Mesenchymal stem cell (in vitro differentiated cells and primary cell): ENCODE results near the gene PXDN.
"Not testable (repeated sequence)": the region's sequence is repeated elsewhere in the genome, so short reads cannot be mapped to it uniquely, and the experiment has no call there.

ENCODE experiments used
- DNase-seq: peaks from one replicate; pipeline ENCODE4 v3.0.0-alpha.2; 2013
- H2AFZ ChIP-seq: one replicate; pipeline ENCODE4 v1.6.1; 2013; ENCODE audit warnings: low read depth, mild to moderate bottlenecking, control low read depth, inconsistent platforms, low read length, moderate library complexity
- H2AK5ac ChIP-seq: 2 replicates; pipeline ENCODE4 v1.6.1; 2013; ENCODE audit warnings: low read length, moderate library complexity, mild to moderate bottlenecking, inconsistent platforms; ENCODE audit not compliant: severe bottlenecking
- H2BK120ac ChIP-seq: one replicate; pipeline ENCODE4 v1.6.1; 2013; ENCODE audit warnings: low read depth, mild to moderate bottlenecking, inconsistent platforms, low read length, moderate library complexity
- H2BK12ac ChIP-seq, 2 experiments: one replicate each; pipeline ENCODE4 v1.6.1; 2013; ENCODE audit warnings: inconsistent platforms in 2 of 2, low read length in 2 of 2, mild to moderate bottlenecking in 2 of 2, moderate library complexity in 2 of 2, control low read depth in 1 of 2
- H2BK15ac ChIP-seq: one replicate; pipeline ENCODE4 v1.6.1; 2013; ENCODE audit warnings: mild to moderate bottlenecking, low read depth, inconsistent platforms; ENCODE audit not compliant: poor library complexity, severe bottlenecking
- H2BK5ac ChIP-seq: 2 replicates; pipeline ENCODE4 v1.6.1; 2013; ENCODE audit warnings: low read depth, mild to moderate bottlenecking, low read length, control low read depth, inconsistent platforms; ENCODE audit not compliant: poor library complexity, severe bottlenecking
- H3K14ac ChIP-seq, 2 experiments: one replicate each; pipeline ENCODE4 v1.6.1; 2013; ENCODE audit warnings: inconsistent platforms in 2 of 2, low read length in 2 of 2, control low read depth in 1 of 2, mild to moderate bottlenecking in 1 of 2, moderate library complexity in 1 of 2
- H3K18ac ChIP-seq, 2 experiments: one replicate each; pipeline ENCODE4 v1.6.1; 2013; ENCODE audit warnings: inconsistent platforms in 2 of 2, low read length in 2 of 2, control low read depth in 1 of 2, low read depth in 1 of 2, mild to moderate bottlenecking in 1 of 2
- H3K23ac ChIP-seq, 2 experiments: one replicate each; pipeline ENCODE4 v1.6.1; 2013; ENCODE audit warnings: inconsistent platforms in 2 of 2, low read length in 2 of 2, mild to moderate bottlenecking in 2 of 2, moderate library complexity in 2 of 2, control low read depth in 1 of 2
- H3K27ac ChIP-seq: 2 replicates; pipeline ENCODE4 v1.5.1; 2013; ENCODE audit warnings: mild to moderate bottlenecking, moderate library complexity, low read length, control low read depth, inconsistent platforms; ENCODE audit not compliant: poor library complexity, severe bottlenecking
- H3K27me3 ChIP-seq, 2 experiments: 2 replicates each; pipeline versions ENCODE4 v1.6.1 to v1.7.0; 2013; ENCODE audit warnings: low read length in 2 of 2, mild to moderate bottlenecking in 2 of 2, moderate library complexity in 2 of 2, control low read depth in 1 of 2, inconsistent platforms in 1 of 2; ENCODE audit not compliant: control insufficient read depth in 1 of 2, insufficient read depth in 1 of 2
- H3K36me3 ChIP-seq, 2 experiments: 2 replicates each; pipeline versions ENCODE4 v1.6.1 to v1.7.0; 2013; ENCODE audit warnings: low read length in 2 of 2, control low read depth in 1 of 2, inconsistent platforms in 1 of 2, low read depth in 1 of 2, mild to moderate bottlenecking in 1 of 2; ENCODE audit not compliant: insufficient read depth in 2 of 2, control insufficient read depth in 1 of 2
- H3K4ac ChIP-seq, 2 experiments: one replicate each; pipeline ENCODE4 v1.6.1; 2013; ENCODE audit warnings: inconsistent platforms in 2 of 2, low read length in 2 of 2, mild to moderate bottlenecking in 2 of 2, moderate library complexity in 2 of 2, control low read depth in 1 of 2, low read depth in 1 of 2
- H3K4me1 ChIP-seq: 2 replicates; pipeline ENCODE4 v1.6.1; 2013; ENCODE audit warnings: low read depth, low read length, control low read depth; ENCODE audit not compliant: control insufficient read depth, insufficient read depth
- H3K4me2 ChIP-seq: 2 replicates; pipeline ENCODE4 v1.6.1; 2013; ENCODE audit warnings: low read length, mild to moderate bottlenecking, inconsistent platforms; ENCODE audit not compliant: poor library complexity, severe bottlenecking
- H3K4me3 ChIP-seq, 2 experiments: 2 replicates each; pipeline versions ENCODE4 v1.5.1 to v1.7.0; 2013; ENCODE audit warnings: low read length in 2 of 2, mild to moderate bottlenecking in 2 of 2, control low read depth in 1 of 2, low read depth in 1 of 2; ENCODE audit not compliant: insufficient read depth in 1 of 2
- H3K79me1 ChIP-seq: replicated peaks from 2 replicates; pipeline ENCODE4 v1.6.1; 2013; ENCODE audit warnings: mild to moderate bottlenecking, control low read depth, low read length, inconsistent platforms; ENCODE audit not compliant: poor library complexity, severe bottlenecking
- H3K9ac ChIP-seq: 2 replicates; pipeline ENCODE4 v1.7.0; 2013; ENCODE audit warnings: mild to moderate bottlenecking, low read length, moderate library complexity
- H3K9me3 ChIP-seq: 2 replicates; pipeline ENCODE4 v1.7.0; 2013; ENCODE audit warnings: mild to moderate bottlenecking, low read length; ENCODE audit not compliant: control insufficient read depth
- H4K8ac ChIP-seq: one replicate; pipeline ENCODE4 v1.6.1; 2013; ENCODE audit warnings: inconsistent platforms, mild to moderate bottlenecking, low read length, moderate library complexity
- H4K91ac ChIP-seq: one replicate; pipeline ENCODE4 v1.6.1; 2013; ENCODE audit warnings: mild to moderate bottlenecking, low read length, inconsistent platforms
- whole genome bisulfite sequencing: methylation state at CpG from one replicate; pipeline ENCODE4 v1.1.7; 2013; ENCODE audit warnings: mixed read lengths; 5-methylcytosine and 5-hydroxymethylcytosine counted together

The PXDN gene

DNA sequence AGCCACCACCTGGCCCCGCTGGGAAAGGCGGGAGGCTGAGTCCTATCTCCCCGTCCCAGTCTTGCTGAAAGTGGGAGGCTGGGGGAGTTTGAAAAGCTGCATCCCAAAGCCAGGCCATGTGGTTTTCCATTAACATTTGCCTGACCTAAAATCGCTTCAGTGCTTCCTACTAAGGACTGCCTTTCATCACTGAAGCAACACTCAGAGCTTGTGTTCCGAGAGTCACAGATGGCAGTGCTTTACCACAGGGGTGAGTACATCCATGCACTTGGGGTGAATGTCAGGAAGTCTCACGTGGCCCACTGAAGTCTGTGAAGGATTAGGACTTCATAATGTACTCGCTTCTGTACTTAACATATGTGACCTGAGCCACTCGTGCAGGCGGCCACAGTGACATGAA is 43.3 kb downstream of the PXDN start:
- no peak overlapping the region for H2AK5ac ChIP-seq
- WGBS, result 90% methylated on average over 9 of the region's 9 CpGs
- H3K23ac ChIP-seq, result no peak overlapping the region
- H3K14ac ChIP-seq, result no peak overlapping the region
- no peak overlapping the region for H3K4ac ChIP-seq
- H4K8ac ChIP-seq, result no peak overlapping the region
- DNase-seq, result no peak
- no peak overlapping the region for H2BK12ac ChIP-seq
- H3K4me2 ChIP-seq, result no peak overlapping the region
- no peak overlapping the region for H4K91ac ChIP-seq
- no peak overlapping the region for H3K4me3 ChIP-seq
- no peaks in the 10 kb centered on the region for H3K27me3 ChIP-seq
- no peaks in the 10 kb centered on the region for H3K79me1 ChIP-seq
- H3K9ac ChIP-seq, result no peak overlapping the region
- H3K4me1 ChIP-seq, result peaks cover 33% of the 10 kb centered on the region
- H2AFZ ChIP-seq, result no peak overlapping the region
- H2BK5ac ChIP-seq, result no peak overlapping the region
- H3K18ac ChIP-seq, result no peak overlapping the region
- H2BK15ac ChIP-seq, result no peak overlapping the region
- no peak overlapping the region for H2BK120ac ChIP-seq
- H3K27ac ChIP-seq, result no peak overlapping the region
- no peaks in the 10 kb centered on the region for H3K9me3 ChIP-seq
- H3K36me3 ChIP-seq, result peaks cover 0 to 30% of the 10 kb centered on the region in 2 experiments

DNA sequence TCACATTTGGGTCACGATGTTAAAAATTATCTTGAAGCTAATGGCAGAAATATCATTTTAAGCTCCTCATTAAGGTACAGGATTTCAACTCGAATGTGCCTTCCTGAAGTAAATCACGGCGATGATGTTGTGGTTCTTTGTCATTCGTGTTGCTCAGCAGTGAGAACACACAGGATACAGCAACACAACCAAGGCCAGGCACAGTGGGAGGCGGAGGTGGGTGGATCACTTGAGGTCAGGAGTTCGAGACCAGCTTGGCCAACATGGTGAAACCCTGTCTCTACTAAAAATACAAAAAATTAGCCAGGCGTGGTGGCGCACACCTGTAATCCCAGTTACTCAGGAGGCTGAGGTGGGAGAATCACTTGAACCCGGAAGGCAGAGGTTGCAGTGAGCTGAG is 43.9 kb downstream of the PXDN start:
- not testable (repeated sequence) for H2BK120ac ChIP-seq, H2AK5ac ChIP-seq, H3K9ac ChIP-seq, H3K9me3 ChIP-seq, H3K4ac ChIP-seq, DNase-seq, H4K91ac ChIP-seq, H2BK12ac ChIP-seq, H2AFZ ChIP-seq, H4K8ac ChIP-seq, H3K4me2 ChIP-seq, H3K4me3 ChIP-seq, H3K79me1 ChIP-seq, H3K27ac ChIP-seq, H2BK15ac ChIP-seq, H2BK5ac ChIP-seq, H3K27me3 ChIP-seq, H3K14ac ChIP-seq, H3K18ac ChIP-seq, H3K23ac ChIP-seq
- WGBS, result 96% methylated on average over 10 of the region's 10 CpGs
- peaks cover 28% of the 10 kb centered on the region for H3K4me1 ChIP-seq
- peaks cover 0 to 24% of the 10 kb centered on the region in 2 experiments for H3K36me3 ChIP-seq

DNA sequence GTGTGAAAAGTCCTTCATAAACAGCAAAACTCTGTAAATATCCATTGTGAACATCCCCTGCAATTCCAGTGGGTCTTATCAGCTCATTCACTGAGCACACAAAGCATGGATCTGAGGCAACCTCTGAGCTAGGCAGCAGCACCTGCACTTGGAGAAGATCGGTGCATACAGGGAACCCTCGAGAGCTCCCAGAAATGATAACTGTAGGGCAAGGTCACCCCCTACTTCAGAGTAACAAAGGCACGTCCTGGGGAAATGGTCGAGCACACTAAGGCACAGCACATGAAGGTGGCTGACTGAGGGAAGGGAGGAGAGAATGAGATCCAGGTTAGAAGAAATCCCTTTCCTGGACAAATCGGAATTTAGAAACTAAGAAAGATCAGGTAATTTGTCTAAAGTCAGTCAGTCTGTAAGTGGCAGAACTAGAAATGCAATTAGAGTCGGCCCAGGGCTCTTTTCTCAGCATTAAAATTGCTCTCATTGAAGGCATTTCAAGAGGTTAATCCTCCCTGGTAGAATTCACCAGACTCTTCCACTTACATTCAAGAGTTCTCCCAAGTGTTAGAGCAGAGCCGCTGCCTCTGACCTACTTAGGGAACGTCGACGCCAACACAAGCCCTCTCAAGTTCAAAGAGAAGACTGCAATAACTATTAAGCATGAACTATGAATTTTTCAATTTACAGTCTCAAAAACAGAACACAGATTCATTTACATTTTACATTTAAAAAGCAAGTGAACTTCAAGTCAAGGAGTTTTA is 45.9 kb downstream of the PXDN start:
- H3K4me3 ChIP-seq, result no peak overlapping the region
- H3K4ac ChIP-seq, result no peak overlapping the region
- no peaks in the 10 kb centered on the region for H3K79me1 ChIP-seq
- no peak overlapping the region for H2AFZ ChIP-seq
- H3K14ac ChIP-seq, result no peak overlapping the region
- peaks cover 3 to 28% of the 10 kb centered on the region in 2 experiments for H3K36me3 ChIP-seq
- no peak overlapping the region for H3K27ac ChIP-seq
- peak; percentile 54 for DNase-seq
- no peaks in the 10 kb centered on the region for H3K9me3 ChIP-seq
- no peak overlapping the region for H2BK5ac ChIP-seq
- H4K91ac ChIP-seq, result no peak overlapping the region
- WGBS, result 62% methylated on average over 10 of the region's 10 CpGs
- peaks cover 31% of the 10 kb centered on the region for H3K4me1 ChIP-seq
- no peak overlapping the region for H2BK15ac ChIP-seq
- H3K18ac ChIP-seq, result no peak overlapping the region
- no peak overlapping the region for H2AK5ac ChIP-seq
- no peak overlapping the region for H3K4me2 ChIP-seq
- no peak overlapping the region for H3K9ac ChIP-seq
- peak overlapping the region in 1 of 2 experiments; percentile 74 for H3K23ac ChIP-seq
- no peaks in the 10 kb centered on the region for H3K27me3 ChIP-seq
- H2BK120ac ChIP-seq, result no peak overlapping the region
- no peak overlapping the region for H4K8ac ChIP-seq
- no peak overlapping the region for H2BK12ac ChIP-seq

DNA sequence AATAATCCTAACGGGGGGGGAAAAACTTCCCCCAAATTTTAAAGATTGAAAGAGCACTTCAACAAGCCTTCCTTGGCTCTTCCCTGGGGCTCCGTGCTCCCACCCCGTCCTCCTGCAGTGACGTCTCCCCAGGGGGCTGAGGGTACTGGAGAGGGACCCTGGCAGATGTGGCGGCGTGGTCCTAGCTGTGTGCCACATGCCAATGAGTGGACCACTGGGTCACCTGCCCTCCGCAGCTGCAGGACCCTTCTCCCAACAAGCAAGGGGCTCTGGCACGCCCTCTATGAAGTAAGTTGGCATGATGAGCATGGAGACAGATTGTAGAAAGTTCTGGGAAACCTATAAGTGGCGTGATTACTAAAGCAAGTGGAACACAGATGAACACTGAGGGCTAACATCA is 46.7 kb downstream of the PXDN start:
- Histone ChIP-seq H3K27me3 (no peaks in the 10 kb centered on the region), H2BK120ac (no peak overlapping the region), H2BK12ac (peak overlapping the region in 1 of 2 experiments; percentile 0), H2BK5ac (no peak overlapping the region), H2AK5ac (no peak overlapping the region), H3K27ac (no peak overlapping the region), H3K23ac (no peak overlapping the region), H3K4me3 (no peak overlapping the region), H4K8ac (no peak overlapping the region), H3K4ac (no peak overlapping the region), H3K79me1 (no peaks in the 10 kb centered on the region), H3K14ac (no peak overlapping the region), H3K9me3 (no peaks in the 10 kb centered on the region), H3K18ac (no peak overlapping the region), H3K4me2 (no peak overlapping the region), H3K36me3 (peaks cover 7 to 30% of the 10 kb centered on the region in 2 experiments), H2BK15ac (no peak overlapping the region), H3K4me1 (peaks cover 32% of the 10 kb centered on the region), H4K91ac (no peak overlapping the region), H3K9ac (no peak overlapping the region), H2AFZ (no peak overlapping the region)
- 95% methylated on average over 9 of the region's 9 CpGs for WGBS
- DNase-seq, result no peak
